H1 (cell line): ENCODE data around the gene KLK8. TPM values are rescaled to one million over a fixed set of nuclear protein-coding genes. Genes with fewer than 3 reads are reported as not detected.
A peak's percentile ranks its signal among the peaks of the same experiment; 100 is the strongest.

Experiments used
- CTCF ChIA-PET: fragments of 300-600 bp; sonication (Branson Sonifier 250); formaldehyde crosslinking; loops from one replicate; lab custom pipeline; 2021; ENCODE audit not compliant: partially characterized antibody; lab: Charles Lee
- POLR2A ChIA-PET: fragments of 300-600 bp; sonication (Branson Sonifier 250); formaldehyde crosslinking; loops from one replicate; lab custom pipeline; 2021; ENCODE audit warnings: inconsistent platforms; ENCODE audit not compliant: partially characterized antibody; lab: Charles Lee
- DNase-seq, 2 experiments: peaks; one replicate each; pipeline versions ENCODE4 v3.0.0 to v3.0.0-alpha.2; 2010 to 2022; ENCODE audit warnings: low spot score in 2 of 2, low read depth in 1 of 2, mixed read lengths in 1 of 2
- FAIRE-seq: peaks from 2 replicates; lab custom pipeline; 2011; peaks lifted over from hg19 to GRCh38; lab: Jason Lieb, UNC
- H2AFZ ChIP-seq: 2 replicates; pipeline ENCODE4 v1.8.1; 2012; ENCODE audit warnings: low read length, inconsistent platforms
- H2AK5ac ChIP-seq: 2 replicates; pipeline ENCODE4 v1.6.1; 2013; ENCODE audit warnings: low read depth, low read length
- H2BK120ac ChIP-seq: replicated peaks from 2 replicates; pipeline ENCODE3; 2013; ENCODE audit warnings: low read depth, low read length, inconsistent platforms
- H2BK12ac ChIP-seq: 2 replicates; pipeline ENCODE4 v1.6.1; 2013; ENCODE audit warnings: low read depth, low read length
- H2BK15ac ChIP-seq: 2 replicates; pipeline ENCODE4 v1.6.1; 2013; ENCODE audit warnings: low read length
- H2BK20ac ChIP-seq: 2 replicates; pipeline ENCODE4 v1.6.1; 2013; ENCODE audit warnings: low read length
- H2BK5ac ChIP-seq: 2 replicates; pipeline ENCODE4 v1.6.1; 2013; ENCODE audit warnings: low read depth, low read length
- H3K14ac ChIP-seq: 2 replicates; pipeline ENCODE4 v1.6.1; 2013; ENCODE audit warnings: inconsistent platforms; ENCODE audit not compliant: insufficient read length
- H3K18ac ChIP-seq: 2 replicates; pipeline ENCODE4 v1.6.1; 2013; ENCODE audit warnings: low read length; ENCODE audit errors: extremely low read depth
- H3K23ac ChIP-seq: 2 replicates; pipeline ENCODE4 v1.6.1; 2013; ENCODE audit warnings: inconsistent platforms; ENCODE audit not compliant: insufficient read length
- H3K23me2 ChIP-seq: 2 replicates; pipeline ENCODE4 v1.6.1; 2013; ENCODE audit warnings: low read depth, low read length
- H3K27ac ChIP-seq: 2 replicates; pipeline ENCODE4 v1.6.1; 2011; ENCODE audit warnings: low read depth, low read length, inconsistent platforms
- H3K27me3 ChIP-seq, 4 experiments: replicated peaks in 1 of 4; 1 replicate in 1 of 4; 2 replicates in 3 of 4; pipeline versions ENCODE4 v1.6.1 to v1.8.1; 2011 to 2013; ENCODE audit warnings: low read length in 3 of 4, mild to moderate bottlenecking in 3 of 4, inconsistent platforms in 2 of 4, mixed read lengths in 2 of 4, moderate library complexity in 1 of 4; ENCODE audit not compliant: control insufficient read depth in 3 of 4, insufficient read depth in 3 of 4; ENCODE audit errors: extremely low read depth in 1 of 4
- H3K36me3 ChIP-seq, 4 experiments: 2 replicates each; pipeline versions ENCODE4 v1.6.1 to v1.8.1; 2011 to 2013; ENCODE audit warnings: mild to moderate bottlenecking in 4 of 4, low read length in 3 of 4, moderate library complexity in 2 of 4, control low read depth in 1 of 4, inconsistent platforms in 1 of 4; ENCODE audit not compliant: insufficient read depth in 4 of 4, control insufficient read depth in 2 of 4
- H3K4ac ChIP-seq: replicated peaks from 2 replicates; pipeline ENCODE3; 2013; ENCODE audit warnings: low read length, low read depth, mixed read lengths, inconsistent platforms; ENCODE audit not compliant: insufficient read length
- H3K4me1 ChIP-seq, 4 experiments: replicated peaks in 1 of 4; 1 replicate in 1 of 4; 2 replicates in 3 of 4; pipeline versions ENCODE4 v1.6.1 to v1.8.1; 2011 to 2013; ENCODE audit warnings: low read length in 3 of 4, inconsistent platforms in 2 of 4, mixed read lengths in 1 of 4; ENCODE audit not compliant: insufficient read depth in 4 of 4, control insufficient read depth in 3 of 4
- H3K4me2 ChIP-seq, 2 experiments: 2 replicates each; pipeline versions ENCODE4 v1.6.1 to v1.8.1; 2011 to 2013; ENCODE audit warnings: low read depth in 2 of 2, low read length in 2 of 2, control low read depth in 1 of 2, inconsistent platforms in 1 of 2, mild to moderate bottlenecking in 1 of 2; ENCODE audit not compliant: insufficient read depth in 1 of 2
- H3K4me3 ChIP-seq, 4 experiments: fragments of 200-600, 300-600 bp in 1 of 4; sonication (generic), shearing (Covaris generic), sonication (Bioruptor Twin) in 1 of 4; 2 replicates each; pipeline versions ENCODE4 v1.5.1 to v1.8.1; 2011 to 2016; ENCODE audit warnings: low read length in 4 of 4, low read depth in 3 of 4, control low read depth in 2 of 4, inconsistent platforms in 2 of 4, mild to moderate bottlenecking in 2 of 4, mixed read lengths in 1 of 4, moderate library complexity in 1 of 4; ENCODE audit not compliant: insufficient read depth in 2 of 4; ENCODE audit errors: extremely low read depth in 1 of 4
- H3K56ac ChIP-seq: replicated peaks from 2 replicates; pipeline ENCODE3; 2013; ENCODE audit warnings: low read depth, mild to moderate bottlenecking, mixed read lengths, low read length, inconsistent platforms; ENCODE audit not compliant: insufficient read length
- H3K79me1 ChIP-seq: 2 replicates; pipeline ENCODE4 v1.6.1; 2013; ENCODE audit warnings: low read depth, low read length, control low read depth
- H3K79me2 ChIP-seq, 2 experiments: 2 replicates each; pipeline versions ENCODE4 v1.6.1 to v1.8.1; 2012 to 2013; ENCODE audit warnings: low read length in 2 of 2, mild to moderate bottlenecking in 2 of 2, inconsistent platforms in 1 of 2; ENCODE audit not compliant: insufficient read depth in 2 of 2, control insufficient read depth in 1 of 2
- H3K9ac ChIP-seq, 4 experiments: replicated peaks in 1 of 4; 1 replicate in 1 of 4; 2 replicates in 3 of 4; pipeline versions ENCODE4 v1.6.1 to v1.8.1; 2011 to 2013; ENCODE audit warnings: low read depth in 3 of 4, low read length in 3 of 4, control low read depth in 2 of 4, mild to moderate bottlenecking in 2 of 4, moderate library complexity in 2 of 4, inconsistent platforms in 1 of 4; ENCODE audit errors: extremely low read depth in 1 of 4
- H3K9me3 ChIP-seq, 2 experiments: 2 replicates each; pipeline versions ENCODE4 v1.6.1 to v1.8.1; 2012 to 2013; ENCODE audit warnings: mild to moderate bottlenecking in 2 of 2, moderate library complexity in 2 of 2, control low read depth in 1 of 2, inconsistent platforms in 1 of 2, low read depth in 1 of 2, low read length in 1 of 2, mixed read lengths in 1 of 2; ENCODE audit not compliant: insufficient read depth in 2 of 2
- H4K20me1 ChIP-seq, 2 experiments: replicated peaks in 1 of 2; 2 replicates each; pipeline versions ENCODE3 to v1.8.1; 2011 to 2013; ENCODE audit warnings: inconsistent platforms in 2 of 2, low read length in 2 of 2, mild to moderate bottlenecking in 1 of 2; ENCODE audit not compliant: insufficient read depth in 2 of 2, control insufficient read depth in 1 of 2
- H4K5ac ChIP-seq: 2 replicates; pipeline ENCODE4 v1.6.1; 2013; ENCODE audit warnings: low read length, low read depth, mixed read lengths, inconsistent platforms; ENCODE audit not compliant: insufficient read length
- H4K8ac ChIP-seq: 2 replicates; pipeline ENCODE4 v1.8.0; 2013; ENCODE audit warnings: mild to moderate bottlenecking, moderate library complexity, low read length, inconsistent platforms; ENCODE audit not compliant: insufficient read depth; ENCODE audit errors: extremely low read depth
- H4K91ac ChIP-seq: replicated peaks from 2 replicates; pipeline ENCODE3; 2013; ENCODE audit warnings: low read length, mixed read lengths, inconsistent platforms; ENCODE audit not compliant: insufficient read length
- BACH1 ChIP-seq: IDR thresholded peaks from 2 replicates; pipeline ENCODE4 v1.6.1; 2012; ENCODE audit warnings: low read length, improper control_type of control experiment
- BCL11A ChIP-seq, 2 experiments: IDR thresholded peaks; one replicate each; pipeline ENCODE4 v1.6.1; 2011; ENCODE audit warnings: low read depth in 2 of 2, low read length in 2 of 2, mild to moderate bottlenecking in 2 of 2
- EGR1 ChIP-seq: IDR thresholded peaks from 2 replicates; pipeline ENCODE4 v1.6.1; 2011; ENCODE audit warnings: low read depth, low read length, borderline replicate concordance
- GTF2F1 ChIP-seq: IDR thresholded peaks from 2 replicates; pipeline ENCODE4 v1.6.1; 2012; ENCODE audit warnings: low read depth, low read length, improper control_type of control experiment, borderline replicate concordance
- HDAC6 ChIP-seq: IDR thresholded peaks from one replicate; pipeline ENCODE4 v1.7.1; 2012; ENCODE audit warnings: low read depth, mild to moderate bottlenecking, inconsistent platforms, low read length, moderate library complexity
- KDM5A ChIP-seq: fragments of 200-600 bp; IDR thresholded peaks from 2 replicates; pipeline ENCODE4 v1.7.1; 2012; ENCODE audit warnings: mild to moderate bottlenecking, low read length, inconsistent platforms, mixed read lengths
- NANOG ChIP-seq: IDR thresholded peaks from 2 replicates; pipeline ENCODE4 v1.6.1; 2011; ENCODE audit warnings: low read length, low read depth, mild to moderate bottlenecking, inconsistent platforms; ENCODE audit not compliant: insufficient read depth, poor library complexity, severe bottlenecking
- RAD21 ChIP-seq, 2 experiments: IDR thresholded peaks in 1 of 2; conservative IDR thresholded peaks in 1 of 2; 2 replicates each; pipeline ENCODE4 v1.6.1; 2011; ENCODE audit warnings: low read depth in 2 of 2, low read length in 2 of 2, improper control_type of control experiment in 1 of 2, inconsistent platforms in 1 of 2, mild to moderate bottlenecking in 1 of 2, moderate library complexity in 1 of 2
- SUZ12 ChIP-seq: fragments of 200-600 bp; sonication (generic); IDR thresholded peaks from 2 replicates; pipeline ENCODE4 v1.6.1; 2012; ENCODE audit warnings: mild to moderate bottlenecking, inconsistent platforms, low read length, moderate library complexity, mixed read lengths
- TAF7 ChIP-seq: optimal IDR thresholded peaks from 2 replicates; pipeline ENCODE3; 2011; ENCODE audit warnings: low read depth, mild to moderate bottlenecking, inconsistent platforms, low read length, moderate library complexity, borderline replicate concordance
- ZNF274 ChIP-seq: IDR thresholded peaks from 2 replicates; pipeline ENCODE4 v1.7.0; 2012; ENCODE audit warnings: low read length, borderline replicate concordance; ENCODE audit errors: extremely low read depth
- WGBS, 2 experiments: shearing (Covaris generic) in 1 of 2; methylation state at CpG; one replicate each; pipeline versions ENCODE4 v1.1.6 to v1.1.7; 2013 to 2015; ENCODE audit warnings: low lambda C conversion rate in 2 of 2, mixed read lengths in 2 of 2, inconsistent platforms in 1 of 2, low coverage in 1 of 2, missing lambda C conversion rate in 1 of 2; ENCODE audit not compliant: insufficient replicate concordance in 2 of 2, insufficient coverage in 1 of 2, insufficient read length in 1 of 2; ENCODE audit errors: extremely low coverage in 1 of 2, missing lambda C conversion rate in 1 of 2; 5-methylcytosine and 5-hydroxymethylcytosine counted together
- polyA plus RNA-seq, 7 experiments: library from polyadenylated mRNA; depleted of rRNA in 3 of 7; stranded (reverse) in 5 of 7; unstranded in 2 of 7; fragments of >200 nt in 5 of 7; fragments of 200-250 nt in 2 of 7; gene quantifications; 1 replicate in 5 of 7; 2 replicates in 1 of 7; 4 replicates in 1 of 7; pipeline versions ENCODE4 v1.2.1 to v1.2.3, GENCODE V29; 2011 to 2013; ENCODE audit warnings: missing spikeins in 2 of 7, mixed read lengths in 2 of 7
- total RNA-seq: library from RNA; stranded (reverse); fragmentation: NEBNext Ultra II Directional; extraction: Animal tissue kit (Norgen Biotek cat#: 25700); gene quantifications from 2 replicates; pipeline ENCODE4 v1.2.1, GENCODE V29; 2021

KLK8 gene
- total and polyA plus RNA-seq, 2 of the 8 experiments (the other 6 are each of a cell fraction or from before 2014, with no cell fraction given): 2.9 to 3.6 TPM

DNA sequence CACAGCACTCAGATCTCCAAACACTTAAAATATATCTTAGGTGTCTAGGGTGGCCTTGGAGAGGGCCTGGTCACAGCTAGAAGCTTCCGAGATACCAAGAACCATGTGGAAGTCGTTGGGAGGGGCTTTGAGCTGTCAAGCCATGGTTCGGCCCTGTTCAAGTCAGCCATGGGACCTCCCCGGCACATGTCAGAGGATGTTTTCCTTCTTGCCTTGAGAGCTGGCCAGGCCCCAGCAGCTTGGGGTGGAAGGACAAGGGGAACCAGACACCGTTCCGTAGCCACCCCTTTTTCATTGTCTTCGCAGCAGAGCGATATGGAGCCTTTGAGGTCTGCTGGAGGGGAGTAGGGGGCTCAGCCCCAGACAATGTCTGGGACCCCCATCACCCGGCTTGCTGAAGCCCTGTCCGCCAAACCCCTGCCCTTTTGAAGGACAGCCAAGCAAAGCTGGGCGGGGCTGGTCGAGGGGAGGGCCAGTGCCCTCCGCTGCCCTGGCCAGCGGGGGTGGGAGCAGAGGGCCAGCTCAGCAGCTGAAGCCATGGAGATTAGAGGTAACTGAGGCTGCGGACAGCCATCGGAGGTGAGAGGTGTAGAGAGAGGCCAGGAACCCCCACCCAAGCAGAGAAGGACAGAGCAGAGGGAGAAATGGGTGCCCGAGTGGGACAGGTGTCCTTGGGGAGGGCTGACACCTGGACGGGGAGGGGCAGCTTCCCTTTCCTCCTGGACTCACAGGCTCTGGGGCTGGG, 24.6 kb upstream of the KLK8 start:
- no peaks in the 10 kb centered on the region for H3K9me3 ChIP-seq
- POLR2A ChIA-PET: interaction anchor here (0.6 to 1.3 kb wide), 4 partner anchors 19 to 1317 kb away, joined by 3 to 4 read pairs (median 4); partner anchors contain the start of gene KLK8
- H3K23ac ChIP-seq: no peak overlapping the region
- peak overlapping the region; percentile 23 for H4K91ac ChIP-seq
- no peak overlapping the region for H4K5ac ChIP-seq
- H3K79me2 ChIP-seq: no peaks in the 10 kb centered on the region
- DNase-seq (no peak), FAIRE-seq (no peak)
- no peak overlapping the region for H2AFZ ChIP-seq
- no peak overlapping the region for H3K9ac ChIP-seq
- H3K14ac ChIP-seq: no peak overlapping the region
- H3K4me3 ChIP-seq: no peak overlapping the region
- WGBS, 2 experiments: 86% methylated on average over 16 of the region's 18 CpGs; no CpG with 5 or more reads in 1 of the 2 experiments
- H3K4me1 ChIP-seq: peaks cover 3 to 25% (median 17%) of the 10 kb centered on the region in 4 experiments
- H4K20me1 ChIP-seq: no peaks in the 10 kb centered on the region
- no peak overlapping the region for H3K56ac ChIP-seq
- CTCF ChIA-PET: interaction anchor here (1.1 to 15.0 kb wide), 4 partner anchors 9 to 67 kb away, joined by 4 to 269 read pairs (median 4); partner anchors contain the start of genes KLK12 and KLK8
- no peaks in the 10 kb centered on the region for H3K79me1 ChIP-seq
- H3K23me2 ChIP-seq: no peaks in the 10 kb centered on the region; the same call in 1 of the 2 replicates
- H2BK15ac ChIP-seq: 0 out of 2 replicates have a peak overlapping the region, but pooled peaks have one; percentile 40
- no peak overlapping the region for H3K27ac ChIP-seq
- no peaks in the 10 kb centered on the region; a peak in 1 of 7 replicates for H3K27me3 ChIP-seq
- no peak overlapping the region for H2BK5ac ChIP-seq
- no peak overlapping the region for H2AK5ac ChIP-seq
- no peak overlapping the region for H2BK20ac ChIP-seq
- no peak overlapping the region for H2BK120ac ChIP-seq
- peak overlapping the region; percentile 8; the same call in 1 of the 2 replicates for H4K8ac ChIP-seq
- peak overlapping the region; percentile 30; the same call in 1 of the 2 replicates for H2BK12ac ChIP-seq
- H3K18ac ChIP-seq: 0 out of 2 replicates have a peak overlapping the region, but pooled peaks have one; percentile 1
- no peak overlapping the region for H3K4me2 ChIP-seq
- H3K4ac ChIP-seq: no peak overlapping the region
- no peaks in the 10 kb centered on the region for H3K36me3 ChIP-seq
- TF ChIP-seq GTF2F1 (no peak), KDM5A (no peak), RAD21 (IDR thresholded peaks at IDR 0.05 in 1 of 2, conservative IDR thresholded peaks at IDR 0.05 in 1 of 2; ENCODE audit: low read depth in 2 of 2, low read length in 2 of 2) (no peak), TAF7 (no peak), BACH1 (no peak), BCL11A (IDR thresholded peaks at IDR 0.05; ENCODE audit: low read depth in 2 of 2, low read length in 2 of 2) (no peak), HDAC6 (no peak), NANOG (no peak), SUZ12 (no peak), ZNF274 (no peak), EGR1 (no peak)
